ENCODE measurements around the gene ANKH.

DNA sequence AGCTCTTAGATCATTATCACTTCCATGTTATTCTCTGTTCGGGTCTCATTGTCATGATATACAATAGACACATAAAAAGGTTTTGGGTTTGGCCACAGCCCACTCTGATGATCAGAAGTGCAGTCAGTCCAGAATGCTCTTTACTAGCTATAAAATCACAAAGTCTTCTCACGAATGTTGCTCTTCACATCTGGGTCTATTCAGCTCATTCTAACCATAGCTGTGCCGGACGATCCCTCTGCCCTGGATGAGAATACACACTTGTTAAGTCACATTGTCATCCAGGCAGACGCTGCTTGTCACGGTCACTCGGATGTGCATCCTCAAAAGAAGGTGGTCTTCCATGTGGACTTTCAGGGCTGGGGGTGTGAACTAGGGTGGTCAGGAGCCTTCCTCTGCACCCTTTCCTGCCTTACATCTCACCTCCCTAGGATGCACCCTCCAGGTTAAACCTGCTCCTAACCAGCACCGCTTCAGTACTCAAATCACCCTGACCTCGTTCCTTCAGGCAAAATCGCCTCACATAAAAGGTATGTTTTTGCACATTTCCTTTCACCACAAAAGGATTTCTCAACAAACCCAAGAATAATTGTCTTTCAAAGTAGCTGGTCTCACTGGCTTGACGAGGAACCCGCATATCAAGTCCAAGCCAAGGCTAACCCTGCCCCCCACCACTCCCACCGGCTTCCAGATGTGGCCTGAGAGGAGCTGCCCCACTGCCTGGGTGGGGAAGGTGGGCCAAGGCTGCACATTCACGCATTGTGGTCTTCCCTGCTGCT is 21.9 kb downstream of the ANKH start:
- TF ChIP-seq YY1 (IDR thresholded peaks at IDR 0.05; ENCODE audit: low read depth) (no peak), TAF1 (IDR thresholded peaks at IDR 0.05; ENCODE audit: low read depth) (no peak), EP300 (IDR thresholded peaks at IDR 0.05; ENCODE audit: borderline replicate concordance) (no peak), CEBPB (IDR thresholded peaks at IDR 0.05) (no peak), FOXM1 (IDR thresholded peaks at IDR 0.05; ENCODE audit: borderline replicate concordance, low read depth) (no peak), TCF12 (IDR thresholded peaks at IDR 0.05; ENCODE audit: low read depth) (no peak), NFIC (IDR thresholded peaks at IDR 0.05) (no peak), EGR1 (IDR thresholded peaks at IDR 0.05) (no peak), RAD21 (IDR thresholded peaks at IDR 0.05; ENCODE audit: low read depth) (no peak), ZBTB7A (IDR thresholded peaks at IDR 0.05; ENCODE audit: low read depth) (no peak)
- TF ChIP-seq, protein P1, sequence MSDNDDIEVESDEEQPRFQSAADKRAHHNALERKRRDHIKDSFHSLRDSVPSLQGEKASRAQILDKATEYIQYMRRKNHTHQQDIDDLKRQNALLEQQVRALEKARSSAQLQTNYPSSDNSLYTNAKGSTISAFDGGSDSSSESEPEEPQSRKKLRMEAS (IDR thresholded peaks at IDR 0.05) = no peak
- TF ChIP-seq, protein P2, sequence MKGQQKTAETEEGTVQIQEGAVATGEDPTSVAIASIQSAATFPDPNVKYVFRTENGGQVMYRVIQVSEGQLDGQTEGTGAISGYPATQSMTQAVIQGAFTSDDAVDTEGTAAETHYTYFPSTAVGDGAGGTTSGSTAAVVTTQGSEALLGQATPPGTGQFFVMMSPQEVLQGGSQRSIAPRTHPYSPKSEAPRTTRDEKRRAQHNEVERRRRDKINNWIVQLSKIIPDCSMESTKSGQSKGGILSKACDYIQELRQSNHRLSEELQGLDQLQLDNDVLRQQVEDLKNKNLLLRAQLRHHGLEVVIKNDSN (IDR thresholded peaks at IDR 0.05) = no peak

Measured in Ishikawa (cell line).